ENCODE data around the gene ABHD6.

GRCh38 chr3:58337190-58337589, 99.6 kb downstream of the ABHD6 start:
- TF ChIP-seq CTCF (IDR thresholded peaks at IDR 0.05; ENCODE audit: insufficient read depth, low read length, poor library complexity, severe bottlenecking) (no peak), EZH2phosphoT487 (conservative IDR thresholded peaks at IDR 0.05; ENCODE audit: low read length) (no peak)

Data from SU-DHL-6 (cell line).